Esophagus muscularis mucosa (tissue), 4 donors: ENCODE results near the gene FKBP14.

Source experiments
- EP300 ChIP-seq: sonication (generic); formaldehyde crosslinking; IDR thresholded peaks from one replicate; pipeline ENCODE4 v1.6.1; 2017; ENCODE audit warnings: antibody characterized with exemption
- POLR2A ChIP-seq: fragments of 450-650 bp; IDR thresholded peaks from one replicate; pipeline ENCODE4 v1.6.1; 2017; ENCODE audit warnings: antibody characterized with exemption, moderate library complexity, mild to moderate bottlenecking, low read depth
- TF ChIP-seq, protein P1 (sequence below), 3 experiments: fragments of 200-600 bp in 2 of 3; fragments of 450-650 bp in 1 of 3; sonication (generic) in 2 of 3; IDR thresholded peaks; one replicate each; pipeline ENCODE4 v1.5.1; 2017 to 2019; ENCODE audit warnings: antibody characterized with exemption in 3 of 3, mild to moderate bottlenecking in 2 of 3, moderate library complexity in 1 of 3

- TF ChIP-seq POLR2A (no peak), EP300 (no peak)
- TF ChIP-seq, protein P1, sequence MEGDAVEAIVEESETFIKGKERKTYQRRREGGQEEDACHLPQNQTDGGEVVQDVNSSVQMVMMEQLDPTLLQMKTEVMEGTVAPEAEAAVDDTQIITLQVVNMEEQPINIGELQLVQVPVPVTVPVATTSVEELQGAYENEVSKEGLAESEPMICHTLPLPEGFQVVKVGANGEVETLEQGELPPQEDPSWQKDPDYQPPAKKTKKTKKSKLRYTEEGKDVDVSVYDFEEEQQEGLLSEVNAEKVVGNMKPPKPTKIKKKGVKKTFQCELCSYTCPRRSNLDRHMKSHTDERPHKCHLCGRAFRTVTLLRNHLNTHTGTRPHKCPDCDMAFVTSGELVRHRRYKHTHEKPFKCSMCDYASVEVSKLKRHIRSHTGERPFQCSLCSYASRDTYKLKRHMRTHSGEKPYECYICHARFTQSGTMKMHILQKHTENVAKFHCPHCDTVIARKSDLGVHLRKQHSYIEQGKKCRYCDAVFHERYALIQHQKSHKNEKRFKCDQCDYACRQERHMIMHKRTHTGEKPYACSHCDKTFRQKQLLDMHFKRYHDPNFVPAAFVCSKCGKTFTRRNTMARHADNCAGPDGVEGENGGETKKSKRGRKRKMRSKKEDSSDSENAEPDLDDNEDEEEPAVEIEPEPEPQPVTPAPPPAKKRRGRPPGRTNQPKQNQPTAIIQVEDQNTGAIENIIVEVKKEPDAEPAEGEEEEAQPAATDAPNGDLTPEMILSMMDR (IDR thresholded peaks at IDR 0.05): peak in 2 of 3 experiments; percentile 13 to 17
These were observed 37.1 kb downstream of the FKBP14 start, which contains the start of gene SCRN1 for GRCh38 chr7:29989257-29989995.
